UCSD-AML1 (cell line): Measurements from ENCODE around the gene MESD.

Source experiments
- DNase-seq: peaks from one replicate; lab custom pipeline; 2025; ENCODE audit not compliant: unreplicated experiment; lab: John Stamatoyannopoulos, UW

Gene MESD

DNA sequence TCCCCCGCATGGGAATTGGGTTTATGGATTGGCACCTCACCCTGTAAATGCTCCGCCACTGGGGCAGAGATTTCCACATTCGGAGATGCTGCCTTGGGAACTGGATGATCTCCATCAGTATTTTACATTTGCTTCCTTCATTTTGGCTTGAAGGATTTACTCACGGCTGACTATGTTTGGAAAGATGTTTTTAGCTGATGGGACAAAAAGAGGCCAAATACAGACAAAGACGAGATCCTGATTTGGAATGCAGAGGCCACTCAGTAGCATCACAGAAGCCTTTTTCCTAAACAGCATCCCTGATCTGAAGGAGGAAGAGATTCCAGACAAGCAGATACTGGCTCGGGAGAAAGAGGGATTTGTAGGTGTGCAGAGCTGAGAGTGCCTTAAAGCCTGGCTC, 76.9 kb downstream of the MESD start:
- no peak for DNase-seq

DNA sequence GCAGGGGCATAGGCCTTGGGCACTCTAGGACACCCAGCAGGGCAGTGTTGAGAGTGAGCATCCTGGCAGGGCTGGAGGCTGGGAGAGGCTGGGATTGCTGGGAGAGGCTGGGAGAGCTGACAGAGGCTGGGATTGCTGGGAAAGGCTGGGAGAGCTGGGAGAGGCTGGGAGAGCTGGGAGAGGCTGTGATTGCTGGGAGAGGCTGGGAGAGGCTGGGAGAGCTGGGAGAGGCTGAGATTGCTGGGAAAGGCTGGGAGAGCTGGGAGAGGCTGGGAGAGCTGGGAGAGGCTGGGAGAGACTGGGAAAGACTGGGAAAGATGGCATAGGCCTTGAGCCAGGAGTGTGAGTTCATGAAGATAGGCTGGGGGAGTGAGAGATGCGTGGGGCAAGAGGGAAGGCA, 77.8 kb downstream of the MESD start:
- no peak for DNase-seq

DNA sequence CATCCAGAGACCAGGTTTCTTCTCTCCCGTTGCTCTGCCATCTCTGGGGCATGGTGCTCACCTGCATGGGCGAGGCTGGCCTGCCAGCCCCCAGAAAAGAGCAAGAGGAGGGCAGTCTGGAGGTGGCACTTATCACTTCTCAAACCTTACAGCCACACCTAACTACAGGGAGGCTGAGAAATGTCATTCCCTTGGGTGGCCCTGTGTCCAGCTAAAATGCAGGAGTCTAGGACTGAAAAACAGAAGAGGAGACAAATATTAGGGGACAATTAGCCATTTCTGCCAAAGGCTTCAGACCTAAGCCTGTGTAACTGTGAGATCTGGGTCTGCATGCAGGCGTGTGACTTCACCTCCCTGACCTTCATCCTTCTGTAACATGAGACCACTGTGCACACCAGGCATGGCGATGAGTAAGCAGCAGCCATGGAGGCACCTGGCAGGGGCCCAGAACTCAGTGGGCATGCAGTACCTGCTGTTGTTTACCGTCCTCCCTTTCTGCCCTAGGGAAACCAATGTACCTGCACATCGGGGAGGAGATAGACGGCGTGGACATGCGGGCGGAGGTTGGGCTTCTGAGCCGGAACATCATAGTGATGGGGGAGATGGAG, 83.4 kb downstream of the MESD start:
- DNase-seq = no peak

DNA sequence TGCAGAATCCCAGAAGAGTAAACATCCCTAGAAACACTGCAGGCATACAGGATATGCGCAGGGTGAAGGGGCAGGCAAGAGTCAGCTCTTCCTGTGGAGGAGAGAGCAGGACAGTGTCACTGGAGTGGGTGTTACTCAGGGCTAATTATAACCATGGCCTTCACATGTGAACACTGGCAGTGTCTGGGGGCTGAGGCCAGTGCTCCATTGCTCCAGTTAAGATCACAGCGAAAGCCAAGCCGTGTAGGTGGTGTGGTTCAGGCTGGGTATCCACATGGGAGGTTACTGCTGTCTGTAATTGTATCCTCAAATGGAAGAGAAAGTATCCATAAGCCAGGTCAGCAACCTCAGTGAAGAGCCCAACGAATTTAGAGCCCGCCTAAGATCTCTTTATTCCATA, 84.6 kb downstream of the MESD start:
- no peak for DNase-seq

DNA sequence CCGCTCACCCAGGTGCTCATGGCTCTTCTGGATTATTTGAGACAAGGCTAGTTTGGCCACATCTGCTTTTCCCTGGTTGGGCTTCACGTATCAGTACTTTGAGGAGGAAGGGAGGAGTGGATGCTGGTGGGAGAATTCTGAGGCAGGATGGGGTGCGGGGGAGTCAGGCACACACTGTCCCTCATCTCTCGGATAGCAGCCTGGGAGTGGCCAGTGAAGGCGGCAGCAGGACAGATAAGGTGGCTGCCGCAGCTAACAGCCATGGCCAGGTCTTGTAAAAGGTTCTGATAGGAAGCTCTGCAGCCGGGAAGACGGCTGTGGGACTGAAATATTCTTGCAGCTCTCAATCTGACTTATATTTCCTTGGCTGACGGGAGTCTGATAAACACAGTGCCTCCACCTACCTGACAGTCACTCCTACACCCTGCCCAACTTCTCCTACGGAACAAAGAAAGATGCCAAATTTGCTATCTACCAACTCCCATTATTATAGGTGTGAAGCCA, 87.3 kb downstream of the MESD start:
- no peak for DNase-seq

DNA sequence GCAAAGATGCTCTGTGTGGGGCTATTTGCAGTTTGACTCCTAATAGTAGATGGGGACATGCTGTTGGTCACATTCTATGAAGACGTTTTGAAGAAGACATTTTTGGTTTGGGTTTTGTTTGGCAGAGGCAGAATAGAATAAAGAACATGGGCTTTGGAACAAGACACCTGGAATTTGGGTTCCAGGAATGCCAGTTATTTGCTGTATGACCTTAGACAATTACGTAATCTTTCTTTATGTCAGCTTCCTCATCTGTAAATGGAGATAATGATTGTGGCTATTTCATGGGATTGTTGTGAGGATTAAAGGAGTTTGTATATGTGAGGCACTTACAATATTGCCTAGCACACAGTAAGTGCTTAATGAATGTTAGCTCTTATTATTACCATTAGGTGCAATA, 91.6 kb downstream of the MESD start:
- no peak for DNase-seq
